Activated naive CD4-positive, alpha-beta T cell treated with Interleukin-2 at 50 U/mL for 16 hours (primary cell): ENCODE data around the gene ITGA7.

Experiments
- DNase-seq: peaks from one replicate; pipeline ENCODE4 v3.0.0-alpha.2; 2020

ITGA7 gene

GRCh38 chr12:55698965-55699364 lies 8.7 kb downstream of the ITGA7 start:
- DNase-seq: no peak

- no peak for DNase-seq
Measured at GRCh38 chr12:55698241-55698955, 9.3 kb downstream of the ITGA7 start.

- DNase-seq: no peak
Measured at GRCh38 chr12:55697686-55698085, 10.0 kb downstream of the ITGA7 start.

GRCh38 chr12:55696796-55697462 lies 10.8 kb downstream of the ITGA7 start:
- DNase-seq: no peak

- no peak for DNase-seq
Measured at GRCh38 chr12:55696141-55696540, 11.6 kb downstream of the ITGA7 start.

GRCh38 chr12:55695349-55695748 lies 12.4 kb downstream of the ITGA7 start:
- no peak for DNase-seq

- DNase-seq: no peak
Measured at GRCh38 chr12:55694651-55695050, 13.1 kb downstream of the ITGA7 start.

- DNase-seq: no peak
Measured at GRCh38 chr12:55694188-55694515, 13.6 kb downstream of the ITGA7 start.

GRCh38 chr12:55693323-55694187 lies 14.1 kb downstream of the ITGA7 start:
- DNase-seq: no peak

GRCh38 chr12:55692631-55693322 lies 14.9 kb downstream of the ITGA7 start:
- DNase-seq: no peak

- no peak for DNase-seq
Measured at GRCh38 chr12:55688716-55689655, 18.7 kb downstream of the ITGA7 start.

GRCh38 chr12:55687746-55688145 lies 20.0 kb downstream of the ITGA7 start:
- DNase-seq: peak; percentile 46

- DNase-seq: no peak
Measured at GRCh38 chr12:55686366-55687010, 21.2 kb downstream of the ITGA7 start.

- DNase-seq: no peak
Measured at GRCh38 chr12:55685671-55686070, 22.0 kb downstream of the ITGA7 start.

GRCh38 chr12:55684761-55685370 lies 22.8 kb downstream of the ITGA7 start:
- DNase-seq: no peak

GRCh38 chr12:55683676-55684075 lies 24.0 kb downstream of the ITGA7 start:
- DNase-seq: no peak

- no peak for DNase-seq
Measured at GRCh38 chr12:55682087-55682796, 25.5 kb downstream of the ITGA7 start.

GRCh38 chr12:55681142-55682077 lies 26.3 kb downstream of the ITGA7 start:
- DNase-seq: peak; percentile 4

GRCh38 chr12:55679691-55680090 lies 28.0 kb downstream of the ITGA7 start:
- no peak for DNase-seq
